GM10266 (cell line): ENCODE results near the gene NUP214.
A peak's percentile ranks its signal among the peaks of the same experiment; 100 is the strongest.

Experiments used
- DNase-seq: peaks from one replicate; pipeline ENCODE4 v3.0.0; 2012; ENCODE audit errors: extremely low spot score
- TF ChIP-seq, protein P1 (sequence below): IDR thresholded peaks from 2 replicates; pipeline ENCODE4 v1.5.1; 2012; ENCODE audit warnings: mild to moderate bottlenecking, low read depth; ENCODE audit not compliant: control insufficient read depth, insufficient read depth; ENCODE audit errors: missing control alignments

NUP214 gene

DNA sequence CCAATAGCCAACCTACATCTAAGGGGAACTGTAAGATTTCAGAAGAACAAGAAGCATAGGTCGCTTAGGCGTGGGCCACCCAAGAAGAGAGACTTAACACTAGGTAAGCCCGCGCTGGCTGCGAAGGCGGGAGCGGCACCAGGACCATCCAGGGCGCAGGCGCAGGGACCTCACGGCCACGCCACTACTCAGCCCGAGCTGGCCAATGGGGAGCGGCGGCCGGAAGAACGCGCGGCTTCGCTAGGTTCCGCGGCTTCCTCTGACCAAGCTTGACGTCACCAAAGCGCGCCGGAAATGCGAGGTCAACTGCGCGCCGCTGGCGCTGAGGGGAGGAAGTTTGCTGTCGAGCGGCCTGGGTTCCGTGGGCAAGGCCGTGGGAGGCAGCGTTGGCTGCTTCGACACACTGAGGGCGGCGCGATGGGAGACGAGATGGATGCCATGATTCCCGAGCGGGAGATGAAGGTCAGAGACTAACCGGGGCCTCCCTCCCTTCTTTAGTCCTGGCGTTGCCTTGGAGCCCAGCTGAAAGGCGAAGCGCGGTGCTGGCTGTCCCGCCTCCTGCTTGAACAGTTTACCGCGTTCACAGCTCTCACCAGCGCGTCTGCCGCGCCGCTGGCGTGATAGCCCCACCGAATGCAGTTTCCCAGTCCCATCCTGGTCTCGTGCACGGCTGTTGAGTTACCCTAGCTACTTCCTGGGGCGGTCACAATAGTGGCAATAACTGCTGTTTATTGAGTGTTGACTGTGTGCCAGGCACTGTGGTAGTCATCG, at the start of gene NUP214:
TSS of gene NUP214 (plus strand) at position 299 of the 771 bp plus-strand sequence. CDS start at position 418, 119 bp downstream.
- peak; percentile 97 for DNase-seq
- TF ChIP-seq, protein P1, sequence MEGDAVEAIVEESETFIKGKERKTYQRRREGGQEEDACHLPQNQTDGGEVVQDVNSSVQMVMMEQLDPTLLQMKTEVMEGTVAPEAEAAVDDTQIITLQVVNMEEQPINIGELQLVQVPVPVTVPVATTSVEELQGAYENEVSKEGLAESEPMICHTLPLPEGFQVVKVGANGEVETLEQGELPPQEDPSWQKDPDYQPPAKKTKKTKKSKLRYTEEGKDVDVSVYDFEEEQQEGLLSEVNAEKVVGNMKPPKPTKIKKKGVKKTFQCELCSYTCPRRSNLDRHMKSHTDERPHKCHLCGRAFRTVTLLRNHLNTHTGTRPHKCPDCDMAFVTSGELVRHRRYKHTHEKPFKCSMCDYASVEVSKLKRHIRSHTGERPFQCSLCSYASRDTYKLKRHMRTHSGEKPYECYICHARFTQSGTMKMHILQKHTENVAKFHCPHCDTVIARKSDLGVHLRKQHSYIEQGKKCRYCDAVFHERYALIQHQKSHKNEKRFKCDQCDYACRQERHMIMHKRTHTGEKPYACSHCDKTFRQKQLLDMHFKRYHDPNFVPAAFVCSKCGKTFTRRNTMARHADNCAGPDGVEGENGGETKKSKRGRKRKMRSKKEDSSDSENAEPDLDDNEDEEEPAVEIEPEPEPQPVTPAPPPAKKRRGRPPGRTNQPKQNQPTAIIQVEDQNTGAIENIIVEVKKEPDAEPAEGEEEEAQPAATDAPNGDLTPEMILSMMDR = no peak

DNA sequence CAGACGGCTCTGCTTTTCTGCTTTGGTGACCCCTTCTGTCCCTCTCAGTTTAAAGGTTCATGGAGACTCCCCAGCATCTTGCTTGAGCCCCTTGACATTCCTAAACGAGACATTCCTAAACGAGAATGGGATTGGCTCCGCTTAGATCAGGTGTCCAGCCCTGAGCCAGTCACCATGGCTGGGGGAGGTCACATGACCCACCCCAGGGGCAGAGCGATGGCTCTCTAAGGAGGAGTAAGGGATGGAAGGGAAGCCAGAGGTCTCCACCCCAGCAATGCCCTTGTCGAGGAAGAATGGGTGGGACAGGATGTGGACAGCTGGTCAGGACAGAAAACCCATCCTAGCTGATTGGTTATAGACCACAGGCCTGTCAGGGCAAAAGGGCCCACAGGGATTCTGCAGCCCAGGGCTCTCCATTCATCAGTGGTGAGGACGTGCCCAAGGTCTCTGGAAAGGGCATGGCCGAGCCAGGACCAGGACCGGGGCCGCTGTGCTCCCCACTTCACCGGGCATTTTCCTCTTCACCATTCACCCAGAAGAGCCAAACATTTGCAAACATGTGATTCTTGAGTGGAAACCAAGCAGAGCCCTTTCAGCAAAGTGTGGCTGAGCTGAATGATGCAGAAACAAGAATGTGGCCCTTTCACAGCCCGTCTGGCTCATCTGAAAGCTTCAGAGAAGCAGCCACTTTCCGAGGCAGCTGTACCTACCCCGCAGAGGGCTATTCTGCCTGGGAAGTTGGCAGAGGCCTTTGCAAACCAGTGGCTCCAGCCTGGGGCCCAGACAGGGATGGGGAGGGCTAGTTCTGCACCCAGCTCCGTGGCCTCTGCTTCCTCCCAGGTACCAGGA, 48.8 kb upstream of the NUP214 start:
- TF ChIP-seq, protein P1 = no peak
- DNase-seq = no peak

DNA sequence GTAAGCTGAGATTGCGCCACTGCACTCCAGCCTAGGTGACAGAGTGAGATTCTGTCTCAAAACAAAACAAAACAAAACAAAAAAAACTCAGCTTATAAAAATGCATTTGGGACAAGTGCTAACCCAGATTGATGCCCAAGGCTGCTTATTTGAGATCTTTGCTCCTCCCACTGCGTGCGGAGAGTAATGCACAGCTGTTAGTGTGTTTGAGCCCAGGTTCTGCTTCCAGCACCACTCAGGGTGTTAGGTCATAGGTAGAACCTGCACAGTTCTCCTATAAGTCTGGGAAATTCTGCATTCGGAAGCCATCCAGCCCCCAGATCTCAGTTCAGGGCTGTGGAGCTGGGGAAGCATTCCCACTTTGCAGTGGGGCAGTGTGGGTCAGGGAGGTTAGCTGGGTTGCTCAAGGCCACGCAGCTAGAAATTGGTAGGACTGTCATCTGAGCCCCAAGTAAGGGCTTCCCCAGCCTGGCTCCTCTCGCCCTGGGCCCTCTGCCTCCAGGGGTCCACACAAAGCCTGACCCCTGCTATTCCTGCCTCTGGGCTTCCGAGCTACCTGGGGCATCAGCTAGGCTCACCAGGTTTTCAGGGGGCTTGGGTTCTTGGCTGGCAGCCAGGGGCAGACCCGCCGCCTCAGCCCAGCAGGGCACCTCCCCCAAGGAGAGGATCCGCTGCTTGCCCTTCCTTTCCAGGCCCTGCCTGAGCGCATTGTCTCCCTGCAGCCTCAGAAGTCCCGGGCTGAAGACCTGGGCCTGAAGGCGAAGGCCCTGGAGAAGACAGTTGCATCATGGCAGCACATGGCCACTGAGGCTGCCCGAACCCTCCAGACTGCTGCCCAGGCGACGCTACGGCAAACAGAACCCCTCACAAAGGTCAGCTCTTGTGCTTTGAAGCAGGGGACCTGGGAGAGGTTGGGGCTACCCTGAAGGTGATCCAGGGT, 46.7 kb upstream of the NUP214 start:
- TF ChIP-seq, protein P1 = no peak
- DNase-seq = no peak

DNA sequence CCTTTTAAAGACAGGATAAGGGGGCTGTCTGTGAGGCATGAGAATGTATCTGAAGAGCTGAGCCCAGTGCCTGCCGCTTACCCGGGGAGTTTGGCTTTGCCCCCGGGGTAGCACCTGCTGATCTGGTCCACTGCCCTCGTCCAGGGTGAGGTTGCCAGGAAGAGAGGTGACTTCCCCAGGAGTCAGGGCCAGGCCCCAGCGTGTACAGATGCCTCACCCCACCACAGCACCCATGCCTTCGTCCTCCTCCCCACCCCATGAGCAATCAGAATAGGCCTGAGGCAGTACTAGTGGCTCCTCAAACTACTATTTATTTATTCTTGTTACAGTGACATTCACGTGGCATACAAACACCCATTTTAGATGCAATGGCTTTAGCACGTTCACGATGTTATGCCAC, 44.8 kb upstream of the NUP214 start:
- no peak for DNase-seq
- TF ChIP-seq, protein P1 = no peak

DNA sequence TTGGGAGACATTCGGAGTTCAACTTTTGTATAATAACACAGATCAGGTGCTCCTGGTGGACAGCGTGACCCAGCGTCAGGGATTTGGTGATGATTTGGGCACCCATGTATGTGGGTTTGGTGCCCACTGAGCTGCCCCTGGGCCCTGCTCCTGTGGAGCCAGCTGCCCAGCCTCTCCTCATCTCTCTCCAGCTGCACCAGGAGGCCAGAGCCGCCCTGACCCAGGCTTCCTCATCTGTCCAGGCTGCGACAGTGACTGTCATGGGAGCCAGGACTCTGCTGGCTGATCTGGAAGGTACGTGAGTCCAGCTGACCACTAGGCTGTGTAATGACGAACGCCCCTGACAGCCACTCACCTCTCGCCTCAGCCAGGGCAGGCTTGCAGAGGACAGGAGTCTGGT, 43.5 kb upstream of the NUP214 start:
- TF ChIP-seq, protein P1 = no peak
- DNase-seq = no peak

DNA sequence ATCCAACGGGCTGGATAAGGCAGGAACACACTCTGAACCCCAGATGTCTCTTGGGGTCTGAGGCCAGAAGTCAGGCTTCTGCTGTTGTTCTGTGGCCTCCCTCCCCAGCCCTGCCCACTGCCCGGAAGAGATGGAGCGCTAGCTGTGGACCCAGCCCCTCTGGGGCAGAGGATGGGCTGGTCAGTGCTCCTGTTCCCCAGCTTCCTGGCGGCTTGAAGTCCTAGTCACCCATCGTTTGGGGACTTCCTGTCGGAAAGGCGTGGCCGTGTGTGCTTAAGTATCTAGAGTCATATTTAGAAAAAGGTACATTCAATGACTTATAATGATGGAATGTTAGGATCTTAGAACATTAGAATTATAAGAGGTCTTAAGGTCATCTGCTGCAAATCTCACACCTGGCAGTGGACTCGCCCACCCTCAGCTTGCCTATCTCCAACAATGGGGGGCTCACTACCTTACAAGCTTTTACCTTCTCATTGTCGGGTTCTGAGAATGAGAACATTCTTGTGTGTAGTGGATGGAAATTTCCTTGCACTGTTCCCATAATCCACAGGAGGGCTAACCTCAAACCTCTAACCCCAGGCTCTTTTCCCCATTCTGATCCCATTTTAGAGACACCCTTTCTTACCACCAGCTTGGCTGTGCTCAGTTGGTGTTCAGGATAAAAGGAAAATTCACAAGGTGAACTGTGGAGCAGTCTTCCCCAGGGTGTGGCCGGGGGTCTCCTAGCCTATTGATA, 42.4 kb upstream of the NUP214 start:
- no peak for DNase-seq
- TF ChIP-seq, protein P1 = no peak
